Muscle layer of colon (tissue), 2 donors: Measurements from ENCODE around the gene QRFPR.

Experiments
- H3K27ac ChIP-seq: one replicate; pipeline ENCODE4 v1.7.0; 2013; ENCODE audit warnings: low read depth, mild to moderate bottlenecking, low read length, moderate library complexity
- H3K27me3 ChIP-seq, 2 donors: one replicate each; pipeline ENCODE4 v1.7.0; 2013; ENCODE audit warnings: low read length in 2 of 2, mild to moderate bottlenecking in 2 of 2; ENCODE audit not compliant: insufficient read depth in 2 of 2, control insufficient read depth in 1 of 2
- H3K36me3 ChIP-seq: one replicate; pipeline ENCODE4 v1.7.0; 2013; ENCODE audit warnings: mild to moderate bottlenecking, low read length; ENCODE audit not compliant: insufficient read depth
- H3K4me1 ChIP-seq: one replicate; pipeline ENCODE4 v1.7.0; 2013; ENCODE audit warnings: mild to moderate bottlenecking, low read length; ENCODE audit not compliant: insufficient read depth
- H3K4me3 ChIP-seq, 2 donors: one replicate each; pipeline ENCODE4 v1.7.0; 2013; ENCODE audit warnings: low read length in 2 of 2, low read depth in 1 of 2, mild to moderate bottlenecking in 1 of 2, moderate library complexity in 1 of 2
- H3K9ac ChIP-seq: one replicate; pipeline ENCODE4 v1.7.0; 2013; ENCODE audit warnings: low read length
- H3K9me3 ChIP-seq: one replicate; pipeline ENCODE4 v1.7.0; 2013; ENCODE audit warnings: mild to moderate bottlenecking, low read length
- donor health status: abdominal sarcoma.
- donor health status: Adenocarcinoma of cecum.

Gene QRFPR

DNA sequence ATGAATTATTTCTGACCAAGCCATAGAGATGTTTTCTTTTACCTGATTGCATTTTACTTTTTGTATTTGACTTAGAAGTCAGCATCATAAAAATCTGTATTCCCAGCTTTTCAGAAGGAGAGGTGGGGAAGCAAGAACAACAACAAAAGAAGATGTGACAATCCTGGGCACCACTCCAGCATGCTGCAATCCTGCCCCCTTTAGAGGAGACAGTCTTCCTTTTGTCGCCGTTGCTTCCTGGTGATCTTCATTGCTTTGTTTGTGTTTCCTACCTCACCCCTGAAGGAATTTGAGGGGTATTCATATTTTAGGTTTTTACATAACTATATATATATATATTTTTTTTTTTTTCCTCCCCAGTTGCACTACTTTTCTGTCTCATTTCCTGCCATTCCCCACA is 3.7 kb downstream of the QRFPR start:
- peaks cover 4 to 23% of the 10 kb centered on the region in 2 donors for H3K27me3 ChIP-seq
- no peak overlapping the region for H3K9ac ChIP-seq
- no peaks in the 10 kb centered on the region for H3K9me3 ChIP-seq
- H3K4me3 ChIP-seq: no peak overlapping the region
- H3K36me3 ChIP-seq: no peaks in the 10 kb centered on the region
- H3K27ac ChIP-seq: no peak overlapping the region
- H3K4me1 ChIP-seq: no peaks in the 10 kb centered on the region

DNA sequence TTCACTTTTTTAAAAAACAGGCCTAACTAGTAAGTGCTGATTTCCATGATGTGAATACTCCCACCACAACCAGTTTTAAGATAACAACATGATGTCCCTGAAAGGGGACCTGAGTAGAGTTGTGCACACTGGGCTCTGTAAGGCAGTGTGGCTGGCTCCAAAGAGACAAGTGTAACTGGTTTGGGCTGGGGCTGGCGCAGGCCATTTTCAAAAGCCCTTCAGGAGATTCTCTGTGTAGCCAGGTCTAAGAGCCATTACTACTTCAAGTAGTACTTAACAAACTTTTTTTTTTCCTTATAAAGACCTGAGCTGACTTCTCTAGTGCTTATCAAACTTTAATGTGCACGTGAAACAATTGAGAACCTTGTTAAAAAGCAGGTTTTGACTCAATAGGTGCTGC is 4.3 kb downstream of the QRFPR start:
- Histone ChIP-seq H3K36me3 (no peaks in the 10 kb centered on the region), H3K4me1 (no peaks in the 10 kb centered on the region), H3K9me3 (no peaks in the 10 kb centered on the region), H3K9ac (no peak overlapping the region), H3K4me3 (no peak overlapping the region), H3K27ac (no peak overlapping the region), H3K27me3 (peaks cover 2 to 23% of the 10 kb centered on the region in 2 donors)

DNA sequence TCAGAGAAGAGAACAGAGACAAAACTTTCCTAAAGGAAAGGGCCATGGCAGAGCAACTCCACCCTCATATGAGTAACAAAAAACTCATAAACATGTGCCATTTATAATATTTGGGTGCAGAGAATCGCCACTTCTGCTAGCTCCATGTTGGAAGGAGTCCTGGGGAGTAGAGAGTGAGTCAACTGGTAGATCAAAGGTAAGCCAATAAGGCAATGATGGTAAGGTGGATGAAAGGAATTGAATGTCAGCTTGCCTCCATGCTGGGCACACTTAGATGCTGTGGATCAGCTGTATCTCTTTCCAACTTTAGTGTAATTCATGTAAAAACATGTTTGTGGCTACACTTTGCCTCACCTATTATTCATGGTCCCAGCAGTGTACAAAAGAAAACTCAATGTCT is 4.7 kb downstream of the QRFPR start:
- Histone ChIP-seq H3K36me3 (no peaks in the 10 kb centered on the region), H3K27me3 (peaks cover 0 to 21% of the 10 kb centered on the region in 2 donors), H3K9ac (no peak overlapping the region), H3K4me1 (no peaks in the 10 kb centered on the region), H3K9me3 (no peaks in the 10 kb centered on the region), H3K4me3 (no peak overlapping the region), H3K27ac (no peak overlapping the region)

DNA sequence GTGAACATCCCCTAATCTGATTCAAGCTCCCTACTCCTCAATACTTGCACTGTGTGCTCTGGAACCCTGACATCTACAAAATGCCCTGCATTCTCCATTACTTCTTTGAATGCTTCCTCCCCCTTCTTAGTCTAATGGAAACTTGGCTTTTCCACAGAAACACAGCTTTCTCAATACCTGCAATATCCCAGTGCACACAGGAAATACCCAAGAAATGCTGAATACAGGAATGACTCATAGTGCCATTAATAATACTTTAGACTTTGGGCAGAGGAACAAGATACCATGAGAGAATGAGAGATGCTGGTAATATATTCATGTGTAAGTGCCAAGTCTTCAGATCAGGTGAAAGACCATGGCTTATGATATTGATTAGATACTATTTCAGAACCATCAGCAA is 5.6 kb downstream of the QRFPR start:
- Histone ChIP-seq H3K27me3 (peaks cover 0 to 12% of the 10 kb centered on the region in 2 donors), H3K27ac (no peak overlapping the region), H3K9ac (no peak overlapping the region), H3K4me1 (no peaks in the 10 kb centered on the region), H3K4me3 (no peak overlapping the region), H3K9me3 (no peaks in the 10 kb centered on the region), H3K36me3 (no peaks in the 10 kb centered on the region)

DNA sequence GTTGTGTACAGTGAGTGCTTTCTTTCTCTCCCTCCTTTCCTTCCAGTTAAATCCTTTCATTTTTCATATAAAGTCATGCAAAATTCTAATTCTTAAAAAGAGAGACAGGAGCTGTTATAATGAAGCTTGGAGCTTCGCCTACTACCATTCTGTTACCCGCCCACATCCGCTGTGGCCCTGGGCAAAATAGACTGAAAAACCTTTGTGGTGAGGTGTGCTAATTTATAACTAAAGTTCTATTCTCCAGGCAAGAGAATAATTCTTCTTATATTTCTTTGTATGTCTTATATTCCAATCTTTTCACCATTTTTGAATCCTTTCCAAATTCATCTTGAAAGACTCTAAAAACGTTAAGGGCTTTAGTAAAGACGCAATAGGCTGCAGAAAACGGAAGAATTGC is 7.0 kb downstream of the QRFPR start:
- no peak overlapping the region for H3K27ac ChIP-seq
- H3K9me3 ChIP-seq: no peaks in the 10 kb centered on the region
- no peak overlapping the region for H3K9ac ChIP-seq
- no peak overlapping the region for H3K4me3 ChIP-seq
- no peaks in the 10 kb centered on the region for H3K4me1 ChIP-seq
- H3K36me3 ChIP-seq: no peaks in the 10 kb centered on the region
- no peaks in the 10 kb centered on the region for H3K27me3 ChIP-seq

DNA sequence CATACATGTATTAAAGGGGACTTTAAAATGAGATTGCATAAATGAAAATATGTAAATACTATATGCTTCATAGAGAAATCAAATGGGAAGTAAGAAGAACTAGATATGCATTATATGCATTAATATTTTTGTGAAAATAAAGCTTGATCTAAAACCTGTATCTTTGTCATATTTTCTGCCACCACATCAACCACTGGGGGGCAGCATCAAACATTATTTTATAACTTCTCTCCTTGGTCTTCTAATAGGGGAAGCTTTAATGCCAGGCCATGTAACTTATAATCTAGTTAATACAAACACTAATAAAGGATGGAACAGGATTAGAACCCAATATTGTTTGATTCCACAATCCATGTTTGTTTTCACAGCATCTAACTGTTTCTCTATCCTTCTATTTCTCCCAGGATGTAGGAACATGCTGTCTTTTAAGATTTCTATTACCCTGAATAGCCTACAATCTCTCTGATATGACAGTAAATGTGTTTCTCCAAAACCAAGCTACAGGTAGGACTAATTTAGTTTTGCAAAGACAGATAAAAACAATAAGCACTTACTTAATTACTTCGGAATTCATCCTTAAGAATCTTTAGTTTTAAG is 10.0 kb downstream of the QRFPR start:
- Histone ChIP-seq H3K9ac (no peak overlapping the region), H3K36me3 (no peaks in the 10 kb centered on the region), H3K9me3 (no peaks in the 10 kb centered on the region), H3K27ac (no peak overlapping the region), H3K27me3 (no peaks in the 10 kb centered on the region), H3K4me3 (no peak overlapping the region), H3K4me1 (no peaks in the 10 kb centered on the region)

DNA sequence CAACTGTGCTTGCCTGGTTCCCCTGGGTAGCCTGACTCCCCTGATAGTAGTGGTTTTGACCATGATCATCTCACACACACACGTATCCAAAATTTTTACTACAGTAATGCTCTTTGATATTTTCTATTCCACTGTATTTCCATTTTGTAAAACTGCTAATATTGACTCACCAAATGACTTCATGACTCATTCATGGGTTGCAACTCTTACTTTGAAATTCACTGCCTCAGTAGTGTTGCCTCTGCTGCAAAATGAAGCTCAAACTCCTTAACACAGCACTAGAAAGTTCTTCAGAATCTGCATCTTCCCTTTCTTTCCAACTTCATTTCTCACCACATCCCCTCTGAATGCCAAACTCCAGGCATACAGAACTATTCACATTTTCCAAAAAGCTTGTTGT is 20.3 kb downstream of the QRFPR start:
- Histone ChIP-seq H3K9ac (no peak overlapping the region), H3K36me3 (no peaks in the 10 kb centered on the region), H3K4me3 (no peak overlapping the region), H3K9me3 (no peaks in the 10 kb centered on the region), H3K27me3 (no peaks in the 10 kb centered on the region), H3K4me1 (no peaks in the 10 kb centered on the region), H3K27ac (no peak overlapping the region)

DNA sequence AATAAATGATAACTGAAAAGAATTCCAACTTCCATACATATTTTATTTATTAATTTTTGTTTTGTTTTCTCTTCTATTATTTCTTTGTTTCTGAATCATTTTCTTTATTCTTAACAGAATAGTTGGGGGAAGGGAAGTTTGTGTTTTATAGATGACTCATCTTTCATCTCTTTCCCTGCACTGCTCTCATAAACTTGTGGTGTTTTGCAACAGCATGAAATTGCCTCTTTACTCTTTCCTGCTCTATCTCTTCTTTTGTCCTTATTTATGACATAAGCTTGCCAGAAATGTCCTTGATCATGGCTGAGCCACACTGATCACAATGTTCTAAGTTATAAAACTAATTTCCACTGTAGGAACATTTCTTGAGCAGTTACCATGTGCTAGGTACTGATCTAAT is 22.3 kb downstream of the QRFPR start:
- H3K4me3 ChIP-seq: no peak overlapping the region
- H3K9me3 ChIP-seq: no peaks in the 10 kb centered on the region
- H3K36me3 ChIP-seq: no peaks in the 10 kb centered on the region
- no peaks in the 10 kb centered on the region for H3K27me3 ChIP-seq
- no peak overlapping the region for H3K9ac ChIP-seq
- no peaks in the 10 kb centered on the region for H3K4me1 ChIP-seq
- no peak overlapping the region for H3K27ac ChIP-seq

DNA sequence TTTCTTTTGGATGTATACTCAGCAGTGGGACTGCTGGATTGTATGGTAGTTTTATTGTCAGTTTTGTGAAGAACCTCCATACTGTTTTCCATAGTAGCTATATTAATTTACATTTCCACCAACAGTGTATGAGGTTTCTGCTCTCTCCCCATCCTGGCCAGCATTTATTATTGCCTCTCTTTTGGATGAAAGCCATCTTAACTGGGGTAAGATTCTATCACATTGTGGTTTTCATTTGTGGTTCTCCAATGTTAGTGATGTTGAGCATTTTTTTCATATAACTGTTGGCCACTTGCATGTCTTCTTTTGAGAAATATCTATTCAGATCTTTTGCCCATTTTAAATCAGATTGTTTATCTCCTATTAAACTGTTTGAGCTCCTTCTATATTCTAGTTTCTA is 27.6 kb downstream of the QRFPR start:
- Histone ChIP-seq H3K4me1 (no peaks in the 10 kb centered on the region), H3K36me3 (no peaks in the 10 kb centered on the region), H3K27ac (no peak overlapping the region), H3K9me3 (no peaks in the 10 kb centered on the region), H3K27me3 (no peaks in the 10 kb centered on the region), H3K4me3 (no peak overlapping the region), H3K9ac (no peak overlapping the region)

DNA sequence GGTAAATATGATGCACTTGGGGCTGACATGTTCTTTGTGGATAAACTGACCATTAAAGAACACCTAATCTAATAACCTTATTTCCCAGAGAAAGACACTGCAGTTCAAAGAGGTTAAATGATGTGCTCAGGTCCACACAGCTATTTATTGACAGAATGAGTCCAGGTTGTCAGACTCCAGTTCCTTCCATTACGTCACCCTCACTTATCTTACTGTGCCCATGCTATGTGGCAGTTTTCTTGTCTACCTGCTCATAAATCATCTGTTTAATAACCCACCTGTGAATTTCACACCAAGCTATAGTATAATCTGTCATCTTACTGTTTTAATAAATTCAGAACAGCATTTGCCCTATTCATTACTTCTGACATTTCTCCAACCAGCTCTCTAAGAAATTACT is 36.7 kb downstream of the QRFPR start:
- no peaks in the 10 kb centered on the region for H3K36me3 ChIP-seq
- no peaks in the 10 kb centered on the region for H3K27me3 ChIP-seq
- no peaks in the 10 kb centered on the region for H3K4me1 ChIP-seq
- no peaks in the 10 kb centered on the region for H3K9me3 ChIP-seq
- H3K9ac ChIP-seq: no peak overlapping the region
- no peak overlapping the region for H3K27ac ChIP-seq
- no peak overlapping the region for H3K4me3 ChIP-seq

DNA sequence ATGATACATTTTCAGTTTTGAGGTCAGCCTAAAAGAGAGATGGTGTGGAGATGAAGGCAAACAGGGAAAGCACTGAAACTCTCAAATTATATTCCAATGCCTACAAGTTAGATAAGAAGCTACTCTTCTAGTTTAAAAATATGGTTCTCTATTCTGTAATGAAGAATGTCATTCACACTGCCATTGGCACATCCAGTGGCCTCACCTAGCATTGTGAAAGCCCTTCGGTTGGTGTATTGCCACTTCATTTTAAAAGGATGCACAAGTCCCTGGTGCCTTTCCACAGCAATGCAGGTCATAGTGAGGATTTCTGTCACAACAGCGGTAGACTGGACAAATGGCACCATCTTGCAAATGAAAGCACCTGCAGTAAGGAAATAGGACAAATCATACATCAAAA is 40.6 kb downstream of the QRFPR start:
- Histone ChIP-seq H3K4me1 (no peaks in the 10 kb centered on the region), H3K27ac (no peak overlapping the region), H3K36me3 (no peaks in the 10 kb centered on the region), H3K9ac (no peak overlapping the region), H3K27me3 (no peaks in the 10 kb centered on the region), H3K4me3 (no peak overlapping the region), H3K9me3 (no peaks in the 10 kb centered on the region)

DNA sequence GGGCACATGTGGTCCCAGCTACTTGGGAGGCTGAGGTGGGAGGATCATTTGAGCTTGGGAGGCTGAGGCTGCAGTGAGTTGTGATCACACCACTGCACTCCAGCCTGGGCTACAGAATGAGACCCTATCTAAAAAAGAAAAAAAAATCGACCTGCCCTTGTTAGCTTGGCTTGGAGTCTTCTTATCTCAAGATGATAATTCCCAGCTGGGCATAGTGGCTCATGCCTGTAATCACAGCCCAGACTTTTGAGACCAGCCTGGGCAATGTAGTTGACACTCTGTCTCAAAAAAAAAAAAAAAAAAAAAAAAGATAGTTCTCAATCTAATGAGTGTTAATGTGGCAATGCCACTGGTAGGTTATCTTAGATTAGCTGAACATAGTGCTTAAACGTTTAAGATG is 41.0 kb downstream of the QRFPR start:
- H3K27me3 ChIP-seq: no peaks in the 10 kb centered on the region
- no peak overlapping the region for H3K27ac ChIP-seq
- no peak overlapping the region for H3K4me3 ChIP-seq
- no peaks in the 10 kb centered on the region for H3K9me3 ChIP-seq
- no peaks in the 10 kb centered on the region for H3K4me1 ChIP-seq
- no peaks in the 10 kb centered on the region for H3K36me3 ChIP-seq
- no peak overlapping the region for H3K9ac ChIP-seq
